CD14-positive monocyte (primary cell): Measurements from ENCODE around the gene TAP1. TPM values are rescaled to one million over a fixed set of nuclear protein-coding genes. Genes with fewer than 3 reads are reported as not detected.

Experiments used
- DNase-seq, 3 donors: peaks; one replicate each; pipeline ENCODE4 v3.0.0-alpha.2; 2011 to 2022
- H2AFZ ChIP-seq: 2 replicates; pipeline ENCODE4 v1.6.0; 2012; ENCODE audit warnings: mild to moderate bottlenecking, low read depth, low read length, inconsistent platforms; ENCODE audit not compliant: insufficient read depth, poor library complexity, severe bottlenecking
- H3K27ac ChIP-seq, 2 donors: 1 replicate in 1 of 2; 2 replicates in 1 of 2; pipeline ENCODE4 v1.5.1; 2012 to 2013; ENCODE audit warnings: low read length in 2 of 2, control low read depth in 1 of 2, inconsistent platforms in 1 of 2, low read depth in 1 of 2, mild to moderate bottlenecking in 1 of 2
- H3K27me3 ChIP-seq, 2 donors: one replicate each; pipeline versions ENCODE4 v1.6.0 to v1.6.1; 2011 to 2013; ENCODE audit warnings: low read length in 2 of 2; ENCODE audit not compliant: control insufficient read depth in 2 of 2, insufficient read depth in 2 of 2
- H3K36me3 ChIP-seq, 2 donors: replicated peaks in 1 of 2; 1 replicate in 1 of 2; 2 replicates in 1 of 2; pipeline versions ENCODE4 v1.5.1 to v1.6.1; 2012 to 2013; ENCODE audit warnings: low read length in 2 of 2, control low read depth in 1 of 2, inconsistent platforms in 1 of 2, mild to moderate bottlenecking in 1 of 2; ENCODE audit not compliant: insufficient read depth in 2 of 2, control insufficient read depth in 1 of 2
- H3K4me1 ChIP-seq, 2 donors: 1 replicate in 1 of 2; 2 replicates in 1 of 2; pipeline versions ENCODE4 v1.5.1 to v1.6.1; 2012 to 2013; ENCODE audit warnings: low read length in 2 of 2, control low read depth in 1 of 2, inconsistent platforms in 1 of 2, mild to moderate bottlenecking in 1 of 2, moderate library complexity in 1 of 2; ENCODE audit not compliant: insufficient read depth in 2 of 2, control insufficient read depth in 1 of 2
- H3K4me2 ChIP-seq: replicated peaks from 2 replicates; pipeline ENCODE3; 2012; ENCODE audit warnings: low read length, moderate library complexity, mild to moderate bottlenecking; ENCODE audit not compliant: poor library complexity, severe bottlenecking; ENCODE audit errors: extremely low read depth
- H3K4me3 ChIP-seq, 3 experiments: fragments of 200-600 bp in 1 of 3; sonication (generic) in 1 of 3; replicated peaks in 1 of 3; 1 replicate in 2 of 3; 2 replicates in 1 of 3; pipeline ENCODE4 v1.5.1; 2011 to 2013; ENCODE audit warnings: low read length in 3 of 3, mild to moderate bottlenecking in 3 of 3, control low read depth in 2 of 3, low read depth in 2 of 3, inconsistent platforms in 1 of 3, moderate library complexity in 1 of 3
- H3K79me2 ChIP-seq: 2 replicates; pipeline ENCODE4 v1.6.0; 2012; ENCODE audit warnings: mild to moderate bottlenecking, control low read depth, inconsistent platforms, low read length, moderate library complexity; ENCODE audit not compliant: insufficient read depth
- H3K9ac ChIP-seq: 2 replicates; pipeline ENCODE4 v1.6.0; 2017; ENCODE audit warnings: low read length, mild to moderate bottlenecking; ENCODE audit not compliant: insufficient read depth, poor library complexity, severe bottlenecking
- H3K9me3 ChIP-seq, 2 donors: replicated peaks in 1 of 2; 1 replicate in 1 of 2; 2 replicates in 1 of 2; pipeline versions ENCODE4 v1.5.1 to v1.6.1; 2012 to 2013; ENCODE audit warnings: low read length in 2 of 2, control low read depth in 1 of 2; ENCODE audit not compliant: control insufficient read depth in 1 of 2, insufficient read depth in 1 of 2
- H4K20me1 ChIP-seq: 2 replicates; pipeline ENCODE4 v1.6.0; 2012; ENCODE audit warnings: mild to moderate bottlenecking, low read length, control low read depth, moderate library complexity; ENCODE audit not compliant: insufficient read depth
- H3K27ac Mint-ChIP-seq, 7 donors: one replicate each; pipeline ENCODE4 v1.8.0; 2020; ENCODE audit warnings: mild to moderate bottlenecking in 7 of 7, mixed read lengths in 7 of 7, moderate library complexity in 6 of 7, inconsistent platforms in 2 of 7
- H3K27me3 Mint-ChIP-seq, 3 donors: one replicate each; pipeline ENCODE4 v1.8.0; 2021 to 2022; ENCODE audit warnings: low read depth in 3 of 3, mild to moderate bottlenecking in 3 of 3, mixed read lengths in 3 of 3, moderate library complexity in 3 of 3, inconsistent platforms in 1 of 3
- H3K36me3 Mint-ChIP-seq, 2 donors: one replicate each; pipeline ENCODE4 v1.8.0; 2020; ENCODE audit warnings: mixed read lengths in 2 of 2, inconsistent platforms in 1 of 2, mild to moderate bottlenecking in 1 of 2
- H3K4me1 Mint-ChIP-seq: one replicate; pipeline ENCODE4 v1.8.0; 2020; ENCODE audit warnings: mild to moderate bottlenecking, mixed read lengths
- H3K4me3 Mint-ChIP-seq, 2 donors: one replicate each; pipeline ENCODE4 v1.8.0; 2020; ENCODE audit warnings: mild to moderate bottlenecking in 2 of 2, mixed read lengths in 2 of 2, moderate library complexity in 1 of 2
- H3K9me3 Mint-ChIP-seq, 7 donors: one replicate each; pipeline ENCODE4 v1.8.0; 2020 to 2022; ENCODE audit warnings: mixed read lengths in 7 of 7, mild to moderate bottlenecking in 6 of 7, moderate library complexity in 6 of 7, inconsistent platforms in 2 of 7
- CTCF ChIP-seq: fragments of 200-600 bp; IDR thresholded peaks from one replicate; pipeline ENCODE4 v1.8.0; 2022; ENCODE audit warnings: antibody characterized with exemption, mild to moderate bottlenecking
- WGBS: methylation state at CpG from one replicate; pipeline ENCODE4 v1.1.5; 2013; ENCODE audit warnings: missing lambda C conversion rate; ENCODE audit not compliant: insufficient coverage; 5-methylcytosine and 5-hydroxymethylcytosine counted together
- intact Hi-C, 2 donors: fragments of 100-400 bp; cut with micrococcal nuclease; formaldehyde crosslinking; loops; one replicate each; pipeline versions ENCODE4 v1.15.0 to v1.15.1; 2023
- polyA plus RNA-seq, 3 donors: library from polyadenylated mRNA; depleted of rRNA in 1 of 3; unstranded in 2 of 3; stranded (reverse) in 1 of 3; fragments of 300-500 nt in 2 of 3; fragments of >200 nt in 1 of 3; fragmentation: Illumina TruSeq in 2 of 3; gene quantifications; 1 replicate in 2 of 3; 2 replicates in 1 of 3; pipeline ENCODE4 v1.2.3, GENCODE V29; 2012 to 2021

TAP1 gene
- polyA plus RNA-seq, 3 donors: 119 to 221 (median 204) TPM

GRCh38 chr6:32852018-32852843 lies 1.3 kb downstream of the TAP1 start:
- H3K9me3 ChIP-seq: no peaks in the 10 kb centered on the region
- peak in 1 of 3 donors; percentile 41 for DNase-seq
- Mint-ChIP-seq H3K27me3 (peaks cover 0 to 5% (median 1%) of the 10 kb centered on the region in 3 donors), H3K27ac (peak overlapping the region; percentile 96 to 100 (median 98)), H3K36me3 (peaks cover 59 to 63% of the 10 kb centered on the region in 2 donors), H3K4me3 (peak overlapping the region; percentile 99 to 100), H3K4me1 (peaks cover 69% of the 10 kb centered on the region), H3K9me3 (peaks cover 0 to 8% (median 3%) of the 10 kb centered on the region in 7 donors)
- peak overlapping the region; percentile 96 for H3K4me2 ChIP-seq
- H2AFZ ChIP-seq: peak overlapping the region; percentile 80
- intact Hi-C loops: loop anchor here in 1 of 2 donors (2.0 kb wide), 1 partner anchor 13 kb away; the partner anchor contains the start of gene TAP2
- peaks cover 68% of the 10 kb centered on the region for H4K20me1 ChIP-seq
- no peaks in the 10 kb centered on the region for H3K27me3 ChIP-seq
- peaks cover 42 to 61% of the 10 kb centered on the region in 2 donors for H3K4me1 ChIP-seq
- peaks cover 93% of the 10 kb centered on the region for H3K79me2 ChIP-seq
- TF ChIP-seq CTCF: no peak
- H3K36me3 ChIP-seq: peaks cover 46 to 67% of the 10 kb centered on the region in 2 donors
- 51% methylated on average over 13 of the region's 23 CpGs for WGBS
- H3K4me3 ChIP-seq: peak overlapping the region; percentile 79 to 99 (median 98)
- peak overlapping the region; percentile 93 to 99 for H3K27ac ChIP-seq
- H3K9ac ChIP-seq: peak overlapping the region; percentile 92

- no peak for DNase-seq
- no peaks in the 10 kb centered on the region for H3K9me3 ChIP-seq
- H3K27ac ChIP-seq: no peak overlapping the region
- H3K27me3 ChIP-seq: no peaks in the 10 kb centered on the region
- TF ChIP-seq CTCF: no peak
- intact Hi-C loops: no loop called here
- Mint-ChIP-seq H3K4me3 (peak overlapping the region; percentile 4 to 59), H3K27ac (peak overlapping the region in 2 of 7 donors; percentile 37 to 51), H3K36me3 (peaks cover 63 to 66% of the 10 kb centered on the region in 2 donors), H3K9me3 (peaks cover 0 to 10% (median 3%) of the 10 kb centered on the region in 7 donors), H3K27me3 (peaks cover 0 to 5% (median 1%) of the 10 kb centered on the region in 3 donors), H3K4me1 (peaks cover 77% of the 10 kb centered on the region)
- H3K4me3 ChIP-seq: peak overlapping the region in 1 of 3 experiments; percentile 98
- 100% methylated on average over 2 of the region's 4 CpGs for WGBS
- H2AFZ ChIP-seq: no peak overlapping the region
- peaks cover 77% of the 10 kb centered on the region for H4K20me1 ChIP-seq
- H3K36me3 ChIP-seq: peaks cover 52 to 67% of the 10 kb centered on the region in 2 donors
- no peak overlapping the region for H3K9ac ChIP-seq
- peaks cover 96% of the 10 kb centered on the region for H3K79me2 ChIP-seq
- H3K4me1 ChIP-seq: peaks cover 54 to 68% of the 10 kb centered on the region in 2 donors
- peak overlapping the region; percentile 96 for H3K4me2 ChIP-seq
These were observed 2.5 kb downstream of the TAP1 start for GRCh38 chr6:32851025-32851424.
